NCI-H526 treated with DMSO at 0.1 percent for 48 hours (cell line): ENCODE results near the gene TBC1D10B.
"Not testable (repeated sequence)": the region's sequence is repeated elsewhere in the genome, so short reads cannot be mapped to it uniquely, and the experiment has no call there.

Experiments
- DNase-seq: peaks from one replicate; lab custom pipeline; 2025; lab: John Stamatoyannopoulos, UW

Gene TBC1D10B

DNA sequence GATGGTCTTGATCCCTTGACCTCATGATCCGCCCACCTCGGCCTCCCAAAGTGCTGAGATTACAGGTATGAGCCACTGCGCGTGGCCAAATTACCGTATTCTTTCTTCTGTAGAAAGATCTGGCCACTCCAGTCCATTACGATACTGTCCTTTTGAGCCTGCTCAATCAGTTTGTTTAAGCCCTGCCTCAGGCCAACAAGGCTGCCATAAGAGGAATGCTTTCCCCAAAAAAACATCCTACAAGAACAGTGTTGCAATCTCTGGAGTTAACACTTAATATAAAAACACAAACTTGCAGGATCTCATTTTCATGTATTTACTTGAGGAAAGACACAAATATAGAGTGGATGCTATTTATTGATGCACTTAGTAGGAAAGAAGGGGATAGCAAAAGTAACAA, 46.1 kb downstream of the TBC1D10B start:
- not testable (repeated sequence) for DNase-seq

DNA sequence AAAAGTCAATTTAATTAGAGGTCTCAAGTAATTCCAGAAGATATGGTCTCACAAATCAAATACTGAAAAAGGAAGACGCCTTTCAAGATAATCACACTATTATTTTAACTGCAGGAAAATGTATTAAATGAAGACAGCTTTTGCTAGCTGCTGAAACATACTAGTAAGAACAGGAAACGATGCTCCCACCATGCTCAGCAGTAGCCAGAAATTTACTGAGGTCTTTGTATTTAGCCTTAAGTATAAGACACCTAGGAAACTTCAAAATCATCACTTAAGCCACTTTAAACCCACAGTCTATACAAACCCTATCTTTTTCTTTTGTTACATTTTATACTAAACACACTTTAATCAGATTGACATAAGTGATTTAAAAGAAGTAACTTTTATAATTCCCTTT, 51.6 kb downstream of the TBC1D10B start:
- not testable (repeated sequence) for DNase-seq

DNA sequence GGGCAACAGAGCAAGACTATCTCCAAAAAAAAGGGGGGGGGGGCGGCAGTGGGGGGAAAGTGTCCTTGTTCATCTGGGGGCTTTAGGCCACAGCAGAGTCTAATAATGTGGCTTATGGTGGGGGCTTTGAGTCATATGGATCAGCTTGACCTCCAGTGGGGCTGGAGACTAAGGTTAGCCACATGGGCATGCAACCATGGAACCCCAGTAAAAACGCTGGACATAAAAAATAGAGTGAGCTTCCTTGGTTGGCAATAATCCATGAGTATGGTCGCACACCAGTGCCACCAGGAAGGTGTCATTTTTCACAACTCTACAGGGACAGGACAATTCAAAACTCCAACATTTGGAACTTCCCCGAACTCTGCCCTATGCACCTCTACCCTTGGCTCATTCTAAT, 59.4 kb downstream of the TBC1D10B start:
- not testable (repeated sequence) for DNase-seq

- not testable (repeated sequence) for DNase-seq
Observed at GRCh38 chr16:30309255-30309654, 61.0 kb downstream of the TBC1D10B start.
